ENCODE data around the gene CRB1.

DNA sequence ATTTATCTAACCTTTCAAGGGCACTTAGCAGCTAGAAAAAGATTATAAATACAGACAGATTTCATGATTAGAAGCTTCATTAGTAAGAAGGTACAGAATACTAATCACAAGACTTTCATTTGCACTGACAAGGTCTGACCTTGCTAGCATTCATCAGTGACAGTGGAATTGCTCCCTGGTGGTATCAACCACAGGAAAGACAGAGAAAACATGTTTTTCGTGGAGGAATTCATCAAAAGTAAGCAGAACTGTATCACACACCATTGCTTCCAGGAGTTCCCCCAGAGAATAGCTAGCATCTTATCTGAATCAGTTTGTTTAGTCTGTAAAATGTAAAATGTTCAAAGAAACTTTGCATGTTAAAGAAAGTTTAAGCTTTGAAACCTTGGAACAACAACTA, 20.6 kb upstream of the CRB1 start:
- TF ChIP-seq EZH2 (IDR thresholded peaks at IDR 0.05; ENCODE audit: insufficient read depth, low read length), result no peak
- TF ChIP-seq, protein P1, sequence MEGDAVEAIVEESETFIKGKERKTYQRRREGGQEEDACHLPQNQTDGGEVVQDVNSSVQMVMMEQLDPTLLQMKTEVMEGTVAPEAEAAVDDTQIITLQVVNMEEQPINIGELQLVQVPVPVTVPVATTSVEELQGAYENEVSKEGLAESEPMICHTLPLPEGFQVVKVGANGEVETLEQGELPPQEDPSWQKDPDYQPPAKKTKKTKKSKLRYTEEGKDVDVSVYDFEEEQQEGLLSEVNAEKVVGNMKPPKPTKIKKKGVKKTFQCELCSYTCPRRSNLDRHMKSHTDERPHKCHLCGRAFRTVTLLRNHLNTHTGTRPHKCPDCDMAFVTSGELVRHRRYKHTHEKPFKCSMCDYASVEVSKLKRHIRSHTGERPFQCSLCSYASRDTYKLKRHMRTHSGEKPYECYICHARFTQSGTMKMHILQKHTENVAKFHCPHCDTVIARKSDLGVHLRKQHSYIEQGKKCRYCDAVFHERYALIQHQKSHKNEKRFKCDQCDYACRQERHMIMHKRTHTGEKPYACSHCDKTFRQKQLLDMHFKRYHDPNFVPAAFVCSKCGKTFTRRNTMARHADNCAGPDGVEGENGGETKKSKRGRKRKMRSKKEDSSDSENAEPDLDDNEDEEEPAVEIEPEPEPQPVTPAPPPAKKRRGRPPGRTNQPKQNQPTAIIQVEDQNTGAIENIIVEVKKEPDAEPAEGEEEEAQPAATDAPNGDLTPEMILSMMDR (IDR thresholded peaks at IDR 0.05; ENCODE audit: insufficient read depth, low read depth, low read length), result no peak

All from astrocyte (in vitro differentiated cells and primary cell).